Colonic mucosa (tissue), 4 donors: ENCODE measurements around the gene GOLGA8H. TPM values are rescaled to one million over a fixed set of nuclear protein-coding genes. Genes with fewer than 3 reads are reported as not detected.
"Not testable (repeated sequence)": the region's sequence is repeated elsewhere in the genome, so short reads cannot be mapped to it uniquely, and the experiment has no call there.

ENCODE experiments used
- DNase-seq: peaks from one replicate; pipeline ENCODE4 v3.0.0-alpha.2; 2020
- H3K27ac ChIP-seq: fragments of 200-600 bp; one replicate; pipeline ENCODE4 v1.8.0; 2021
- H3K27me3 ChIP-seq: fragments of 200-600 bp; one replicate; pipeline ENCODE4 v1.8.0; 2021
- H3K36me3 ChIP-seq: fragments of 200-600 bp; one replicate; pipeline ENCODE4 v1.8.0; 2021
- H3K4me1 ChIP-seq: fragments of 200-600 bp; one replicate; pipeline ENCODE4 v1.8.0; 2021; ENCODE audit warnings: mild to moderate bottlenecking
- H3K4me3 ChIP-seq: fragments of 200-600 bp; one replicate; pipeline ENCODE4 v1.8.0; 2021
- H3K9ac ChIP-seq, 2 donors: one replicate each; pipeline ENCODE4 v1.7.0; 2013; ENCODE audit warnings: control low read depth in 2 of 2, low read depth in 2 of 2, low read length in 2 of 2
- H3K9me3 ChIP-seq: fragments of 200-600 bp; one replicate; pipeline ENCODE4 v1.8.0; 2021
- intact Hi-C: fragments of 100-400 bp; cut with DNase I; formaldehyde crosslinking; loops from one replicate; pipeline ENCODE4 v1.14.1; 2022
- total RNA-seq, 2 donors: library from RNA; stranded (reverse); fragmentation: NEBNext Ultra II Directional in 1 of 2; extraction: Animal tissue kit (Norgen Biotek cat#: 25700) in 1 of 2; gene quantifications; one replicate each; pipeline ENCODE4 v1.2.1, GENCODE V29; 2021
- TF ChIP-seq, protein P1 (sequence below): fragments of 200-600 bp; IDR thresholded peaks from one replicate; pipeline ENCODE4 v1.8.0; 2022; ENCODE audit warnings: antibody characterized with exemption, mild to moderate bottlenecking
- donor health status: healthy.
- donor health status: DM: no; HTN: no; CAD: no.
- donor health status: DM: no; HTN: no; CAD: no.

Gene GOLGA8H, protein sequence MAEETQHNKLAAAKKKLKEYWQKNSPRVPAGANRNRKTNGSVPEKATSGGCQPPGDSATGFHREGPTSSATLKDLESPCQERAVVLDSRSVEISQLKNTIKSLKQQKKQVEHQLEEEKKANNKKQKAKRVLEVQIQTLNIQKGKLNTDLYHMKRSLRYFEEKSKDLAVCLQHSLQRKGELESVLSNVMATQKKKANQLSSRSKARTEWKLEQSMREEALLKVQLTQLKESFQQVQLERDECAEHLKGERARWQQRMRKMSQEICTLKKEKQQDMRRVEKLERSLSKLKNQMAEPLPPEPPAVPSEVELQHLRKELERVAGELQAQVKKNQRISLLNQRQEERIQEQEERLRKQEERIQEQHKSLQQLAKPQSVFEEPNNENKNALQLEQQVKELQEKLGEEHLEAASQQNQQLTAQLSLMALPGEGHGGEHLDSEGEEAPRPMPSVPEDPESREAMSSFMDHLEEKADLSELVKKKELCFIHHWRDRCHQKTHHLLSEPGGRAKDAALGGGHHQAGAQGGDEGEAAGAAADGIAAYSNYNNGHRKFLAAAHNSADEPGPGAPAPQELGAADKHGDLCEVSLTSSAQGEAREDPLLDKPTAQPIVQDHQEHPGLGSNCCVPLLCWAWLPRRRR
- under 1 TPM in 1 of 2 donors, not detected in 1; 0.40 TPM for total RNA-seq

DNA sequence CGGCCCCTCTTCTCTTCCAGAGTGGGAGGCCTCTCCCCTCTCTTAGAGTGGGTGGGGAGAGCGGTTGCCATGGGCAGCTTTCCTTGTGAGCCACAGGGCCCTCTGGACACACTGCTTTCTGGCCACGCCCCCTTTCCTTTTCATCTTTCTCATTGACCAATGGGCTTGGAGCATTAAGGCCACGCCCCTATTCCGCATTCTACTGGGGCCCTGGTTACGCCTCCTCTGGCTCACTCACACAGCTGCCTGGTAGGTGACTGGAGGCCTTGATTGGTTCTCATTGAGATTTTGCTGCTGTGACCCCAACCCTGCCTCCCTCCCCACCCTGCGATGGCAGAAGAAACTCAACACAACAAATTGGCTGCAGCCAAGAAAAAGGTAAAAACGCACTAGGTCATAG, at the start of gene GOLGA8H:
GOLGA8H (plus strand) TSS at position 233 of the 400 bp plus-strand sequence; CDS start at position 331, 98 bp downstream.
- H3K4me1 ChIP-seq, H3K27me3 ChIP-seq, H3K27ac ChIP-seq, H3K4me3 ChIP-seq, intact Hi-C loops, DNase-seq, H3K9ac ChIP-seq, H3K9me3 ChIP-seq, H3K36me3 ChIP-seq: not testable (repeated sequence)

DNA sequence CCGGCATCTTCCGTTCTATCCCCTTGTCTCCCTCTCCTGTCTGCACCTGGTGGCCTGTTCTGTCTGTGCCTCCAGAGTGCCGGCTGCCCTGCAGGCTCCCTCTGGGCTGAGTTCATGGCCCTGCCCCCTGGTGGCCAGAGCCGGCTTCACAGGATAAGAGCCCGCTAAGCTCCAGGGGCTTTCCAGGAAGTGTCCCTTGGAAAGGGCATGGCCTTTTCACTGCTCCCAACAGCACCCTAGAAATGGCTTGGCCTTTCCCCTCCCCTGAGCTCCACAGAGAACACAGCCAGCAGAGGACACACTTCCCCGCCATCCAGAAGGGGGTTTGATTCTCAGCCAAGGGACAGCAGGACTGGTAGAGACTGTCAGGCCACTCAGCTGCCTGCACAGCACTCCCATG, 36.9 kb upstream of the GOLGA8H start:
- H3K27ac ChIP-seq, DNase-seq, H3K4me3 ChIP-seq, intact Hi-C loops, H3K4me1 ChIP-seq, H3K9ac ChIP-seq, H3K27me3 ChIP-seq, H3K9me3 ChIP-seq, H3K36me3 ChIP-seq: not testable (repeated sequence)

DNA sequence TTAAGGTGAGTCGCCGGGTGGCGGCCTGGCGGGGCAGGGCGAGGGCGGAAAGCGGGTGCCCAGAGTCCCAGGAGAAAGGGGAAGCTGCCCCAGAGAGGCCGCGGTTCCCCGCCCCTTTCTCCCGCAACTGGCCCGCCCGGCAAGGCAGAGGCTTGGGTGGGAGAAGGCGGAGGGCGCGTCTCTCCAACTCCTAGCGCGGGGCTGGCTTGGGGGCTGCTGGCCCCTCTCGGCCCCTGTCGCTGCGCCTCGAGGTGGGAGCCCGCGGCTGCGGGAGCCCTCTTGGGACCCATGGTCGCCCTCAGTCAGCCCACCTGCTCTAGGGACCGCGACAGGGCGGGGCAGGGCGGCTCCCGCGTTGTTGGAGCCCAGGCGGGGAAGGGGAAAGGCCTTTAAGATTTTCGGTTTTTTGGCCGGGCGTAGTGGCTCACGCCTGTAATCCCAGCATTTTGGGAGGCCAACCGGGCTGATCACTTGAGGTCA, 30.8 kb upstream of the GOLGA8H start:
- H3K36me3 ChIP-seq, intact Hi-C loops, H3K9me3 ChIP-seq, H3K9ac ChIP-seq, H3K27me3 ChIP-seq, DNase-seq, H3K27ac ChIP-seq, H3K4me3 ChIP-seq, H3K4me1 ChIP-seq: not testable (repeated sequence)

DNA sequence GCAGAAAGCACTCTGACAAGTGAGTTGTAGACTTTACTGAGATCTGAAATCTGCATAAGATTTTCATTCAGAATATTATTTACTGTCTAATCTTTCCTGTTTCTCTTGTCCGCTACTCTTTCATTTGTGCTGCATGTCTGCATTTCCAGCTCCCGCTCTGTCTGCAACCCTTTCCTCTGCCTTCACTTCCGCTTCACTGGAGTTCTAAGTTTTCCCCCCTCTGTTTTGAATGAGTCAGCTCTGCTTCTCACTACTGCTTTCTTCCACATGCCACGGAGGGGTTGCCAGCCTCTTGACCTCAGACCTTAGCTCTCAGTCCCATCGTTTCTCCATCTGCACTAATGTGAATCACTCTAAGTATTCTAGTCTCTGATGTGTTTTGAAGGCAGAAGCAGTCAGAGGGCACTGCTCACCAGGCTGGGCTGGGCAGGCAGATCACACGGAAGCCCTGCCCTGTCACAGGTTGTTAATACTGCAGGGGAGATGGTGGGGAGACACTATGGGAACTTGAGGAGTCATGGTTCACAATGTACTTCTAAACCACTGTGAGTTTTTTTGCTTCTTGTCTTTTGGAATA, 24.3 kb upstream of the GOLGA8H start:
- H3K9me3 ChIP-seq, H3K4me3 ChIP-seq, H3K4me1 ChIP-seq, H3K27me3 ChIP-seq, H3K27ac ChIP-seq, intact Hi-C loops, DNase-seq, H3K36me3 ChIP-seq, H3K9ac ChIP-seq: not testable (repeated sequence)

DNA sequence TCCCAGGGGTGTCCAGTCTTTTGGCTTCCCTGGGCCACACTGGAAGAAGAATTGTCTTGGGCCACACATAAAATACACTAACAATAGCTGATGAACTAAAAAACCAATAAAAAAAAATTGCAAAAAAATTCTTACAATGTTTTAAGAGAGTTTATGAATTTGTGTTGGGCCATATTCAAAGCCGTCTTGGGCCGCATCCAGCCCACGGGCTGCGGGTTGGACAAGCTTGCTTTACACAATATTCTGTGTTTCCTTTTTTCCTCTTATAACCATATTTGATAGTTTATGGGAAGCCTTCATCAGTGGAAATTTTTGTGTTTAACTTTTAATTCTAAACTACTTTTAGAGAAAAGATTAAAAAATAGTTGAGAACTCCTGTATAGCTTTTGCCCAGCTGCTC, 23.1 kb upstream of the GOLGA8H start:
- H3K4me1 ChIP-seq, intact Hi-C loops, H3K4me3 ChIP-seq, H3K27me3 ChIP-seq, H3K9ac ChIP-seq, DNase-seq, H3K9me3 ChIP-seq, H3K27ac ChIP-seq, H3K36me3 ChIP-seq: not testable (repeated sequence)

DNA sequence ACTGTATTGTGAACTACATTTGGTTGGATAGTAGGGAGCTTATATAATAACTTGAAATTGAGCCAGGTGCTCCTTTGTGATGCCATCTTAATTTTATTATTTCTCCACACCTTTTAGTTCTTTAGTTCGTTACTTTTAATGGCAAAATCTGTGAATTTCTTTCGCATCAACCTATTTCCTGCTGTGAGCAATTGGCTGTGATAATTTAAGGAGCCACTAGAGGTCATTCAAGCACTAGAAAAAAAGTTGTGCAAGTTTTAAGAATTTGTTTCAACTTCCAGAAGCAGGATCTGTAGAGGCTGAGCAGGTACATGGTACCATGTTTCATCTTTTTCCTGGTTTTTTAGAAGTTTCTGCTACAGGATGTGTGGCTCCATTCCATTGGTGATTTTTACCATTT, 4.9 kb upstream of the GOLGA8H start:
- H3K27me3 ChIP-seq, H3K27ac ChIP-seq, intact Hi-C loops, DNase-seq, H3K36me3 ChIP-seq, H3K9me3 ChIP-seq, H3K9ac ChIP-seq, H3K4me3 ChIP-seq, H3K4me1 ChIP-seq: not testable (repeated sequence)

DNA sequence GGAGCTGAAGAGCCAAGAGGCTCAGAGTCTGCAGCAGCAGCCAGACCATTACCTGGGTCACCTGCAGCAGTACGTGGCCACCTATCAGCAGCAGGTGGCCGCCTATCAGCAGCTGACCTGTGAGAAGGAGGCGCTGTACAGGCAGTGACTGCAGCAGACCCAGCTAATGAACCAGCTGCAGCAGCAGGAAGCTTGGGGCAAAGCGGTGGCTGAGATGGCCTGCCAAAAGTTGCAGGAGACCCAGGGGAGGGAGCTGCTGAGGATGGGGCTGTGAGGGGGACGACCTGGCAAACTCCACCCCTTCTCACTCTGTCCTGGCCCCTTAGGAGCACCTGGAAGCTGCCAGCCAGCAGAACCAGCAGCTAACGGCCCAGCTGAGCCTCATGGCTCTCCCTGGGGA, 8.4 kb downstream of the GOLGA8H start:
- H3K4me1 ChIP-seq, H3K27me3 ChIP-seq, H3K9ac ChIP-seq, DNase-seq, H3K27ac ChIP-seq, H3K36me3 ChIP-seq, intact Hi-C loops, H3K4me3 ChIP-seq, H3K9me3 ChIP-seq: not testable (repeated sequence)

DNA sequence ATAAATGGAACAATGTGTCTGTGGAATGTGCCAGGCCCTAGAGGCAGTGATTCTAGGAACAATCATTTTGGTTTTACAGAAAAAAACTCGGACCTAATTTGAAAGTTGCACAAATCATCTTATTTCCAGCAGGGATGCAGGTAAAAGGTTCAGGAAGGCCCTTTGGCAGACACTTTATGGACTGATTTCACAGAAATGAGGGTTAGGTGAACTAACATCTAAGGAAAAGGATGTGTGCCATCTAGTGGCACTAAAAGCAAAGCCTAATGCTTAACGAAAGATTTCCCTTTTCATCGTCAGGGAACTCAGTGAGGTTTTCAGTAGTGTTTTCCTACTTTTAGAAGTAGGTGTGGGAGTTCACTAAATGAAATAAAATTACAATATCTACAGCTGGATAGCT, 17.5 kb downstream of the GOLGA8H start:
- DNase-seq, H3K27ac ChIP-seq, H3K9ac ChIP-seq, H3K27me3 ChIP-seq, H3K36me3 ChIP-seq, intact Hi-C loops, H3K4me1 ChIP-seq, H3K4me3 ChIP-seq, H3K9me3 ChIP-seq: not testable (repeated sequence)
- TF ChIP-seq, protein P1, sequence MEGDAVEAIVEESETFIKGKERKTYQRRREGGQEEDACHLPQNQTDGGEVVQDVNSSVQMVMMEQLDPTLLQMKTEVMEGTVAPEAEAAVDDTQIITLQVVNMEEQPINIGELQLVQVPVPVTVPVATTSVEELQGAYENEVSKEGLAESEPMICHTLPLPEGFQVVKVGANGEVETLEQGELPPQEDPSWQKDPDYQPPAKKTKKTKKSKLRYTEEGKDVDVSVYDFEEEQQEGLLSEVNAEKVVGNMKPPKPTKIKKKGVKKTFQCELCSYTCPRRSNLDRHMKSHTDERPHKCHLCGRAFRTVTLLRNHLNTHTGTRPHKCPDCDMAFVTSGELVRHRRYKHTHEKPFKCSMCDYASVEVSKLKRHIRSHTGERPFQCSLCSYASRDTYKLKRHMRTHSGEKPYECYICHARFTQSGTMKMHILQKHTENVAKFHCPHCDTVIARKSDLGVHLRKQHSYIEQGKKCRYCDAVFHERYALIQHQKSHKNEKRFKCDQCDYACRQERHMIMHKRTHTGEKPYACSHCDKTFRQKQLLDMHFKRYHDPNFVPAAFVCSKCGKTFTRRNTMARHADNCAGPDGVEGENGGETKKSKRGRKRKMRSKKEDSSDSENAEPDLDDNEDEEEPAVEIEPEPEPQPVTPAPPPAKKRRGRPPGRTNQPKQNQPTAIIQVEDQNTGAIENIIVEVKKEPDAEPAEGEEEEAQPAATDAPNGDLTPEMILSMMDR = peak; percentile 14

DNA sequence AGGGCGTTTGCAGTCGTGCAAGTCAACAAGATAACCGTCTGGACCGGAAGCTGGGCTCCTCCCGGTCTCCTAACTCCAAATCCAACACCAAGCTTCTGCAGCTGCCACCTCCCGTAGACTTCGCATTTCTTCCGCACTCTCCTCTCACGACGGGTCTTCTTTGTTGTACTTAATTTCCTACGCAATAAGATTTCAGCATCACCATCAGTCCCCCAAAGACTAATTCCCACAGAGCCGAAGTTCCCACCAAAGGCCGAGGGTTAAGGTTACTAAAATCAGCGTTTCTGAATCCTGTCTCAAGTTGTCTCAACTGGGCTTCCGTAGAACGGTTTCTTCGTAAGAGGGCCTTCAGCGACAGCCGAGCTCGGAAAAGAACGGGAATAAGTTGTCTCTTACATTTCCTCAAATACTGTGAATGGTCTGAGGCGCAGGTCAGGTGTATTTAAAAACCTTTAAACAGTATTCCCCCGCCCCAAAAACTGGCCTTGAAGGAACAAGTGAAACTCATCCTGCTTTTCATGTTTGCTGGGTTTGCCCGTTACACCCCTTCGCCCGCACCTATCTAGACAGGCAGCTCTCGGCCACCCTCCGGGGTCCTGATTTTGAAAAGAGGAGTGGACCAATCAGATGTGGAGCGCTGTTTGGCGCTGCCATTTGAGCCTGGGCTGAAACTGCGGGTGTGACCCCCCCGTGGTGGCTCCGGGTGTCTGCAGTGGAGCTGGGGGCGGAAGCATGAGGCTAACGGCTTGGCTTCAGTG, 21.8 kb downstream of the GOLGA8H start, which contains the start of gene ARHGAP11B:
ARHGAP11B (plus strand) TSS at position 693 of the 758 bp plus-strand sequence.
- Histone ChIP-seq H3K4me3 (peak within 1 kb of the TSS; percentile 62), H3K9ac (peak within 1 kb of the TSS; percentile 34 to 50), H3K27ac (peak within 1 kb of the TSS; percentile 72)
- intact Hi-C loops, H3K36me3 ChIP-seq, H3K4me1 ChIP-seq, H3K9me3 ChIP-seq, H3K27me3 ChIP-seq: not testable (repeated sequence)
- DNase-seq = peak; percentile 96

DNA sequence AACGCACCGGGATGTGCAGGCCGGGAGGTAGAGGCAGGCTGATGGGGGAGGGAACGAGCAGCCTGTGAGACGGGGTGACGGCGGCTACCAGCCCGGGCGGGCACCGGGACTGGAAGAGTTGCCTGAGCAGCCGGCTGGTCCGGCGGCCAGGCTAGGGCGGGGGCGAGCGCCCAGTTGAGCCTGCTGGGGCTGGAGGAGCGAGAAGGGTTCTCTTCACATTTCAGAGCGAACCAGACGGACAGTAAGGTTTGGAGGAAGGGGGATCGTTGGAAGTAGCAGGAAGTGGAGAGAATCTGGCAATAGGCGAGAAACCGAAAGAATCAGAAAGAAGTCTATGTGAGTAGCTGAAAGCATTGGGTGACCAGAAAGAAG, 22.4 kb downstream of the GOLGA8H start:
- H3K9me3 ChIP-seq, DNase-seq, H3K27me3 ChIP-seq, H3K4me1 ChIP-seq, H3K36me3 ChIP-seq, intact Hi-C loops: not testable (repeated sequence)
- H3K4me3 ChIP-seq = peak overlapping the region; percentile 62
- H3K9ac ChIP-seq = peak overlapping the region; percentile 34 to 50
- peak overlapping the region; percentile 72 for H3K27ac ChIP-seq

DNA sequence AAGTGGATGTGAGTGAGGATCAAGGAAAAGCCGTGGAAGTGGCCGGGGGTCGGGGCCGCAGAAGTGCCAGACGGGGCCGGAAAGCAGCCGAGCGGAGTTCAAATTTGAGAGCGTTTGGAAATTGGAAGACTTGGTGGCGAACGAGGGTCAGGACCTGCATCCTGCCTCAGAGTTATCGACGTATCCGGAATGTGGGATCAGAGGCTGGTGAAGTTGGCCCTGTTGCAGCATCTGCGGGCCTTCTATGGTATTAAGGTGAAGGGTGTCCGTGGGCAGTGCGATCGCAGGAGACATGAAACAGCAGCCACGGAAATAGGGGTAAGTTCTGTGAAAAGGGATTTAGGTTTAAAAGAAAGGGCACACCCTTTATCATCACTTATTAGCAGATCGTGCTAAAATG, 22.8 kb downstream of the GOLGA8H start:
- H3K9me3 ChIP-seq, intact Hi-C loops, H3K4me1 ChIP-seq, DNase-seq, H3K36me3 ChIP-seq, H3K27me3 ChIP-seq, H3K9ac ChIP-seq: not testable (repeated sequence)
- Histone ChIP-seq H3K27ac (peak overlapping the region; percentile 72), H3K4me3 (peak overlapping the region; percentile 62)
